ENCODE measurements around the gene TENM3. TPM values are rescaled to one million over a fixed set of nuclear protein-coding genes. Genes with fewer than 3 reads are reported as not detected.

TENM3 gene
- total RNA-seq, 2 donors from 2014 or later = 39.5 to 51.9 TPM

- peak overlapping the region; percentile 75 for H3K27ac ChIP-seq (ENCODE audit: low read depth, low read length)
Observed at GRCh38 chr4:182447767-182448280, 204.6 kb downstream of the TENM3 start.

GRCh38 chr4:182448281-182449151 lies 205.3 kb downstream of the TENM3 start:
- TF ChIP-seq CTCF (conservative IDR thresholded peaks at IDR 0.05) = no peak
- H3K36me3 ChIP-seq (ENCODE audit: control insufficient read depth, insufficient read depth, low read length) = no peaks in the 10 kb centered on the region
- Mint-ChIP-seq H3K4me1 (peaks cover 36% of the 10 kb centered on the region), H3K4me3 (peak overlapping the region; percentile 83), H3K27me3 (ENCODE audit: insufficient read depth) (peaks cover 12% of the 10 kb centered on the region), H3K9me3 (no peaks in the 10 kb centered on the region), H3K36me3 (ENCODE audit: low read depth) (no peaks in the 10 kb centered on the region), H3K27ac (peak overlapping the region; percentile 68)
- H3K9me3 ChIP-seq (ENCODE audit: control insufficient read depth, low read length) = no peaks in the 10 kb centered on the region
- peak overlapping the region; percentile 78 for H3K4me3 ChIP-seq (ENCODE audit: low read length)
- H3K4me1 ChIP-seq (ENCODE audit: control insufficient read depth, insufficient read depth, low read length) = no peaks in the 10 kb centered on the region
- peak; percentile 97 for DNase-seq
- H3K27ac ChIP-seq (ENCODE audit: low read depth, low read length) = peak overlapping the region; percentile 75
- WGBS, 2 experiments (ENCODE audit: insufficient coverage in 1 of 2, insufficient read length in 1 of 2) = 0% methylated on average over 22 to 113 of the region's 113 CpGs
- peaks cover 7% of the 10 kb centered on the region for H3K27me3 ChIP-seq (ENCODE audit: control insufficient read depth, insufficient read depth, low read length, poor library complexity, severe bottlenecking)
- peak overlapping the region; percentile 42 for H3K9ac ChIP-seq (ENCODE audit: extremely low read depth, low read length, poor library complexity, severe bottlenecking)

More at GRCh38 chr4:182447767-182448280, 204.6 kb downstream of the TENM3 start:
- H3K36me3 ChIP-seq (ENCODE audit: control insufficient read depth, insufficient read depth, low read length) = no peaks in the 10 kb centered on the region
- H3K9me3 Mint-ChIP-seq = no peaks in the 10 kb centered on the region
- peak overlapping the region; percentile 42 for H3K9ac ChIP-seq (ENCODE audit: extremely low read depth, low read length, poor library complexity, severe bottlenecking)
- peaks cover 7% of the 10 kb centered on the region for H3K27me3 ChIP-seq (ENCODE audit: control insufficient read depth, insufficient read depth, low read length, poor library complexity, severe bottlenecking)
- peak overlapping the region; percentile 83 for H3K4me3 Mint-ChIP-seq
- 13 to 35% methylated on average over 7 to 25 of the region's 25 CpGs for WGBS, 2 experiments (ENCODE audit: insufficient coverage in 1 of 2, insufficient read length in 1 of 2)
- TF ChIP-seq CTCF (conservative IDR thresholded peaks at IDR 0.05) = no peak
- H3K4me3 ChIP-seq (ENCODE audit: low read length) = peak overlapping the region; percentile 78
- H3K27me3 Mint-ChIP-seq (ENCODE audit: insufficient read depth) = peaks cover 12% of the 10 kb centered on the region
- no peaks in the 10 kb centered on the region for H3K4me1 ChIP-seq (ENCODE audit: control insufficient read depth, insufficient read depth, low read length)
- no peak for DNase-seq
- no peak overlapping the region for H3K27ac Mint-ChIP-seq
- H3K4me1 Mint-ChIP-seq = peaks cover 36% of the 10 kb centered on the region
- no peaks in the 10 kb centered on the region for H3K9me3 ChIP-seq (ENCODE audit: control insufficient read depth, low read length)
- H3K36me3 Mint-ChIP-seq (ENCODE audit: low read depth) = no peaks in the 10 kb centered on the region

- TF ChIP-seq CTCF (conservative IDR thresholded peaks at IDR 0.05) = no peak
- H3K27ac Mint-ChIP-seq = peak overlapping the region; percentile 89
- H3K4me1 ChIP-seq (ENCODE audit: control insufficient read depth, insufficient read depth, low read length) = peaks cover 2% of the 10 kb centered on the region
- H3K9ac ChIP-seq (ENCODE audit: extremely low read depth, low read length, poor library complexity, severe bottlenecking) = peak overlapping the region; percentile 70
- no peaks in the 10 kb centered on the region for H3K36me3 ChIP-seq (ENCODE audit: control insufficient read depth, insufficient read depth, low read length)
- peaks cover 7% of the 10 kb centered on the region for H3K27me3 ChIP-seq (ENCODE audit: control insufficient read depth, insufficient read depth, low read length, poor library complexity, severe bottlenecking)
- WGBS, 2 experiments (ENCODE audit: insufficient coverage in 1 of 2, insufficient read length in 1 of 2) = 0% methylated on average over 8 to 34 of the region's 34 CpGs
- H3K4me1 Mint-ChIP-seq = peaks cover 43% of the 10 kb centered on the region
- H3K9me3 ChIP-seq (ENCODE audit: control insufficient read depth, low read length) = no peaks in the 10 kb centered on the region
- peak overlapping the region; percentile 95 for H3K4me3 ChIP-seq (ENCODE audit: low read length)
- no peaks in the 10 kb centered on the region for H3K9me3 Mint-ChIP-seq
- peak overlapping the region; percentile 74 for H3K27ac ChIP-seq (ENCODE audit: low read depth, low read length)
- no peak for DNase-seq
- H3K4me3 Mint-ChIP-seq = peak overlapping the region; percentile 83
- H3K27me3 Mint-ChIP-seq (ENCODE audit: insufficient read depth) = peaks cover 12% of the 10 kb centered on the region
- no peaks in the 10 kb centered on the region for H3K36me3 Mint-ChIP-seq (ENCODE audit: low read depth)
Observed at GRCh38 chr4:182449186-182449929, 206.2 kb downstream of the TENM3 start.

Data from endodermal cell (in vitro differentiated cells).